Activated CD8-positive, alpha-beta memory T cell treated with anti-CD3 and anti-CD28 coated beads for 48 hours (primary cell): ENCODE results near the gene SCUBE2.
A peak's percentile ranks its signal among the peaks of the same experiment; 100 is the strongest.

ENCODE experiments used
- DNase-seq, 3 experiments: peaks; one replicate each; pipeline ENCODE4 v3.0.0-alpha.2; 2020; ENCODE audit warnings: low read depth in 2 of 3, low spot score in 2 of 3

SCUBE2 gene

DNA sequence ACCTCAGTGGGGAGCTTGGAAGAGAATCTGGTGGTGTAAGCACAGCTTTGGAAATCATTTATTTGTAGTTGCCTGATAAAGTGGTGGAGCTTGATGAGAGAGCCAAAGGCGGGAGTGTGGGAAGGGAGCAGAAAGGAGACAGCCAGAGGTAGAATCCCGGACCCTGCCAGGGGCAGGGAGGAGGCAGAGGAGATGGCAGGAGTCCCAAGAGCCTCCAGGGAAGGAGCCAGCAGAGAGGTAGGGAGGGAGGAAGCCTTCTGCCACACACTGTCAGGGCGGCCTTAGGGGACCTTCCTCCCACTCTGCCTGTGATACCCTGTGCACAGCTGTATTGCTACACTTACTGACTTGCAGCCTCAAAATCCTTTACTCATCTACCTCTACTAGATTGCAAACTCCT, 15.4 kb downstream of the SCUBE2 start:
- DNase-seq = no peak

DNA sequence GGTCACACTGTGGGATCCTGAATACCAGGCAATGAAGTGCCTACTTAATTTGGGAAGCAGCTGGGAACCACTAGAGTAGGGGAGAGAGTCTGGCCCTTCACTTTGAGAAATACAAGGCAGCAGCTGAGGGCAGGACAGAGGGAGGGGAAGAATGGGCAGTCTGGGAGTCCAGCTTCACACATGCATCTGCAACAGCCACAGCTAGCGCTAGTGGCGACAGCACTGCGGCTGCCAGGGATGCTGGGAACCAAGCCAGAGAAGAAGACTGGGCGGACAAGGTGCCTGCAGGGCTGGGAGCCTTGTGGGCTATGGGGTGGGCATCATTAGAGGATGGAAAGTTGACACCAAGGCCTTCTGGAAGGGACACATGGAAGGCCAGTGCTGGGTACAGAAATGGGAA, 15.8 kb downstream of the SCUBE2 start:
- DNase-seq = no peak

GRCh38 chr11:9074338-9075029, 16.9 kb downstream of the SCUBE2 start:
- DNase-seq = no peak

GRCh38 chr11:9073466-9074225, 17.8 kb downstream of the SCUBE2 start:
- no peak for DNase-seq

GRCh38 chr11:9072626-9073176, 18.7 kb downstream of the SCUBE2 start:
- no peak for DNase-seq

GRCh38 chr11:9071692-9072091, 19.7 kb downstream of the SCUBE2 start:
- no peak for DNase-seq

DNA sequence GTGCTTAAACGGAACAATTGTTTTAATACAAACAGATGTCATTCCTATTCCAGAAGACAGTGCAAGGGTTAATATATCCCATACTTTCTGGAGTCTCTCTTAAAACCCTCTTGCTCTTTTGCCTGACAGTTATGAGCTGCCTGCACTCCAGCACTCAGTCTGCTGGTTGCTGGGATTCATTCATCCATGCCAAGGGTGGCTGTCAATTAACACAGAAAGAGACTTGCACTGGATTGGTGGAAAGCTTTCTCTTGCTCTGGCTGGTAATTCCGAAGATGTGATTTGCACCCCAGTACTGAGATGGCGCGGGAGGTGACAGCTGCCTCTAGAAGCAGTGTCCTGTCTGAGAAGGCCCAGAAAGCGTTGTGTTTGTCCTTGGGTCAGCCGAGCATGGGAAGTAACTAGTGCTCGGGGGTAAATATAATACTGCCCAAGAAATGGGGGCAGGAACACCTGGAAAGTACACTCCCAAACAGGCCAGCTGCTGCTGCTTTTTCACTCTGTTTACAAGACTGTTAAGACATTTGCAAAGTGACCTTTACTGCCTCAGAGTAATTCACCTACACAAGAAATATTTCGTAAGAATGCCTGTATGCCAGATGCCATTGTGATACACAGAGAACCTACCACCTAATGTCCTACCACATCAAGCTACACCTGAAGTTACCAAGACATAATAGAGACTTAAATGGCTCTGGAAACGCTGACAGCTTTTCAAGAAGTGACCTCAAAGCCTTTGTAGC, 20.5 kb downstream of the SCUBE2 start:
- DNase-seq = no peak

- DNase-seq = no peak
These were observed 21.4 kb downstream of the SCUBE2 start for GRCh38 chr11:9069862-9070470.

DNA sequence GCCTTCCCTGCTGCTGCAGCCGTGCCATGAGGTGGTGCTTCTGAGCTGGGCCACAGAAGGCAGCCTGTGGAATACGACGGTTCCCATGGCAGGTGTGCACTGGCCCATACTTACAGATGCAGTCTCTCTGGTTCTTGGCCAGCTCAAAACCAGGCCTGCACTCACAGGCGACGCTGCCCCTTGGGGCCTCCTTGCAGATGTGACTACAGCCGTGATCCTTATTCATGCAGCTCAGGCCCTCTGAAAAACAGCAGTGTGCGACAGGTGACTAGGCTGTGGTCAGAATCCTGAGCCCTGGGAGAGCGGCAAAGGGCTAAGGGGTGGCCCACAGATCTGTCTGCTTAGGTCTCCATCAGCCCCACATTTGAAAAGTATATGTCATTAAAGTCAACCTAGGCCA, 22.1 kb downstream of the SCUBE2 start:
- no peak for DNase-seq

- no peak for DNase-seq
These were observed 24.9 kb downstream of the SCUBE2 start for GRCh38 chr11:9066433-9066925.

GRCh38 chr11:9065607-9066432, 25.6 kb downstream of the SCUBE2 start:
- DNase-seq = no peak

DNA sequence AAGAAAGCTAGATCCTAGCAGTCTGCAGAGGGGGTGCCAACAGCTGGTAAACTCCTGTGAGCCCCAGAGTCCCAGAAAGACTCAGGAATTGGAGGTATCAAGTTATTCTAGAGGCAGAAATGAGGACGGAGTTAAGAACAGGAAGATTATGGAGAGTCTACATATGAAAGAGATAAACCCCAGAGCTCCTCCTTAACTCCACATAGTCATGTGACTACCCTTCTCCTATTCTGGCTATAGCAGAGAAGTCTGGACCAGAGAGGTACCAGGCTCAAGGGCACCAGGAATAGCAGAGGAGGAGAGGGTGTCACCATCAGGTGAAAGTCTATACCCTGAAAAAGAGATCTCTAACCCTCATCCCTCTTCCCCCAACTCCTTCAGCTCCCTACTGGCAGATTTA, 29.6 kb downstream of the SCUBE2 start:
- DNase-seq = no peak

- DNase-seq = peak; percentile 11 to 40 (median 28)
These were observed 30.7 kb downstream of the SCUBE2 start for GRCh38 chr11:9060700-9061111.

DNA sequence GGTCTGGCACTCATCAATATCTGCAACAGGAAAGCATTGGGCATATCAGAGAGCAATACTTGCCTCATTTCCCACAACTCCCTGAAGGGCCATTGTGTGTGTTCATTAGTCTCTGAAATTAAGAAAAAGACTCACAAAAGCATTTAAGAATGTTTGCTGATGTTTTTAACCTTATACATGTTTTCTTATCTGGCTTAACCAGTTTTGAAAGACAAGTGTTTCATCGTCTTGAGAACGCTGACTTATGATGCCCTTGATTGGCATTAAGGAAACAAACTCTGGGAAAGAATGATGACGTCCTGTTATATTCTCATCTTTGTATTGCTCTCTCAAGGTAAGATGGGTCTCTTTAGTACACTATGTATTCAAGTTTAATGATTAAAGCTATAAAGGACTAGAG, 32.0 kb downstream of the SCUBE2 start:
- no peak for DNase-seq

DNA sequence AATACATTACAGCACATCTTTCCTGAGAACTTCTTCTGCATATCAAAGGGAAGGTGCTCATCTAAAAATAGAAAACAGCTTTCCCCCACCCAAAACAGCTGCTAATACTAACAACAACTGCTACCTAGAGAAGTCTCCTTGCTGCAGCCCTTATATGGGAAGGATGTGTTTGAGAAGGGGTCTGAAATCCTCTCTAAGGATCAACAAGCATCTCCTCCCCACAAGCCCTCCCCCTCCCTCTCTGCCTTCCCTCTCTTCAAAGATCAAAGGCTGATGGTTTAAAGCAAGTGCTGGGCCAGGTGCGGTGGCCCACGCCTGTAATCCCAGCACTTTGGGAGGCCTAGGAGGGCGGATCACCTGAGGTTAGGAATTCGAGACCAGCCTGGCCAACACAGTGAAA, 33.5 kb downstream of the SCUBE2 start:
- no peak for DNase-seq

DNA sequence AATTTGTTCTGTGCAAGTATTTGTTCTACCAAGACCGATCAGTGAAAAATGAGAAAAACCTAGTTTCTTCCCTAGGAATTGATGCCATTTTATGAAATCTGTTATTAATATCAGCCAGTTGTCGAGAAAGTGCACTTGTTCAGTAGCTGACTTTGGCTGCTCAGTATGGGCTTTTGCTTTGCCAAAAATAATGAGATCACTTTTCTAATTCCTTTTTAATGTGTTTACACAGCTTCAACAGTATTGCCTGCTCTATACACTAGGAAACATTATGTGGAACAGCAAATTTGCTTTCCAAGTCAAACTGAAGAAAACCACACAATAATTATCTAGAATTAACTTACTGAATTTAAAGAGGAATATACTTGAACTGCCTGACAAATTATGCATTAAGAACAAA, 34.4 kb downstream of the SCUBE2 start:
- DNase-seq = no peak

DNA sequence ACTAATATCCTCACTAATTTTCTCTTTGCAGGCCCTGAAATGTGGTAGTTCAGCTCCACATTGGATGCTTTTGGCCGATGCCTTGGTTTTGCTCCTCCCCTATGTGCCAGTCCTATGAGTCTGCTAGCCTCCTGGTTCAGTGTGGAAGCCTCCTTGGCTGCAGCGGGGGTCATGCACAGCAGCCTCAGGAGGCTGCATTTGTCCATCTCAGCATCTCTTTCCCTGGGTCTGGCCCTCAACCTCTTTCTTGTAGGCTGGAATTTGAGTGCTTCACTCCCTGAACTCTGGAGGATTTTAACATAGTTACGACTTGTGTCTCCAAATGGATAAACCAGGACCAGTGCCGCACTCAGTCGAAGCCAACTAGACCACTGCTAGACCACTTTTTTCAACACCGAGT, 34.9 kb downstream of the SCUBE2 start:
- no peak for DNase-seq

DNA sequence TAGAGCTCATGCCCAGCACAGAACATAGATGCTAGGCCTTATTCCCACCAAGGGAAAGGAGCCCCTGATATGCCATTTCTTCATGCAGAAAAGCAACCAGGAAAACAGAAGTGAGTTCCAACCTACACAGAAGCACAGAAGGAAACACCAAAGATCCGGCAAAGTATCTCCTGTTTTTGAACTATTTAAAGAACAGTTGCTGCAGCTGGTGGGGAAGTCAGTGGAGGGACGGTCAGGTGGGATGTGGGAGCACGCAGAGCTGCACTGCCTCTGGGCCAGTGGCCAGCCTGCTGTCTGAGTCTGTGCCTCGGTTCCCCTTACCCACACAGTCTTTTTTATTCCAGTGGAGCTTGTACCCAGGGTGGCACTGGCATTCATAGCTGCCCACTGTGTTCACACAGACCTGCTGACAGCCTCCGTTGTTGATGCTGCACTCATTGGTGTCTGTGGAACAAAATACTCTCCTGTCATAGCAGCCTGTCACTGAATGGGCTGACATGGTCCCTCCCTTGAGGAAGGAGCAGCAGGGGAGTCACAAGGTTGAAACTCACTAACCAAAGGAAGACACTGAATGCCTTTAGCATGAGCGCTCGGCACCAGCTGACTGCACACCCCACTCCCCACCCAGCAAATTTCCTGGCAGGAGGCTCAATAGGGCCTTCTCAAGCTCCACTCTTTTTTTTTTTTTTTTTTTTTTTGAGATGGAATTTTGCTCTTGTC, 37.9 kb downstream of the SCUBE2 start:
- DNase-seq = no peak

- no peak for DNase-seq
These were observed 39.1 kb downstream of the SCUBE2 start for GRCh38 chr11:9052316-9052715.

DNA sequence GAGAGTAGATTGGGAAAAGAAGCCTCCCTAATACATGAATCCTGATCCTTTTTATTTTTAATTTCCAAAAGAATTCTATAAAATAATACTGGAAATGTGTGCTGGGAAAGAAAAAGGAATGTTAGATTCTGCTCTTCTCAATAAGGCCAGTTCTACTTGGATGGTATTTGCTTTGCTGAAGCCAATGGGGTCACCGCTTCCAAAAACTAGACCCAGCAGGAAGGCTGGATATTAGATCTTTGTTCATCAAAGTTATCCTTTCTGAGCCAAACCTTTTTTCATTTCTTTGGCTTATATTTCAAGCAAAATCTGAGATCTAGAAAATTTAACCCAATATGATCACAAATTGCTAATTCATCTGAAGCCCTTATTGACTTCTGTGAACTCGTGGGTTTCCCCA, 41.4 kb downstream of the SCUBE2 start:
- no peak for DNase-seq
